H1 (cell line): ENCODE data around the gene SPEN. TPM values are rescaled to one million over a fixed set of nuclear protein-coding genes. Genes with fewer than 3 reads are reported as not detected.

Experiments
- FOSL1 ChIP-seq: IDR thresholded peaks from 2 replicates; pipeline ENCODE4 v1.6.1; 2011; ENCODE audit warnings: mild to moderate bottlenecking, low read depth, low read length, moderate library complexity; ENCODE audit not compliant: insufficient read depth
- KDM1A ChIP-seq: fragments of 200-600, 300-600 bp; sonication (generic); IDR thresholded peaks from 2 replicates; pipeline ENCODE4 v1.7.1; 2016; ENCODE audit warnings: mild to moderate bottlenecking, low read length, borderline replicate concordance
- MAFK ChIP-seq: IDR thresholded peaks from 2 replicates; pipeline ENCODE4 v1.6.1; 2012; ENCODE audit warnings: low read depth, mild to moderate bottlenecking, improper control_type of control experiment, low read length
- SRF ChIP-seq: IDR thresholded peaks from 2 replicates; pipeline ENCODE4 v1.6.1; 2011; ENCODE audit warnings: mild to moderate bottlenecking, low read depth, low read length, moderate library complexity
- SUZ12 ChIP-seq: fragments of 200-600 bp; sonication (generic); IDR thresholded peaks from 2 replicates; pipeline ENCODE4 v1.6.1; 2012; ENCODE audit warnings: mild to moderate bottlenecking, inconsistent platforms, low read length, moderate library complexity, mixed read lengths
- polyA plus RNA-seq, 7 experiments: library from polyadenylated mRNA; depleted of rRNA in 3 of 7; stranded (reverse) in 5 of 7; unstranded in 2 of 7; fragments of >200 nt in 5 of 7; fragments of 200-250 nt in 2 of 7; gene quantifications; 1 replicate in 5 of 7; 2 replicates in 1 of 7; 4 replicates in 1 of 7; pipeline versions ENCODE4 v1.2.1 to v1.2.3, GENCODE V29; 2011 to 2013; ENCODE audit warnings: missing spikeins in 2 of 7, mixed read lengths in 2 of 7
- total RNA-seq: library from RNA; stranded (reverse); fragmentation: NEBNext Ultra II Directional; extraction: Animal tissue kit (Norgen Biotek cat#: 25700); gene quantifications from 2 replicates; pipeline ENCODE4 v1.2.1, GENCODE V29; 2021

The SPEN gene
- total and polyA plus RNA-seq, 2 of the 8 experiments (the other 6 are each of a cell fraction or from before 2014, with no cell fraction given): 12.5 to 52.1 TPM

- TF ChIP-seq MAFK (no peak), SUZ12 (no peak), KDM1A (no peak), FOSL1 (no peak), SRF (no peak)
- TF ChIP-seq, all 59 proteins: peak for 0
Measured at GRCh38 chr1:15968172-15968571, 120.7 kb downstream of the SPEN start (continued).
